ENCODE data around the gene DENND1A. TPM values are rescaled to one million over a fixed set of nuclear protein-coding genes. Genes with fewer than 3 reads are reported as not detected.

DENND1A gene
- total RNA-seq, 4 donors from 2014 or later: 20.9 to 33.6 (median 23.7) TPM

DNA sequence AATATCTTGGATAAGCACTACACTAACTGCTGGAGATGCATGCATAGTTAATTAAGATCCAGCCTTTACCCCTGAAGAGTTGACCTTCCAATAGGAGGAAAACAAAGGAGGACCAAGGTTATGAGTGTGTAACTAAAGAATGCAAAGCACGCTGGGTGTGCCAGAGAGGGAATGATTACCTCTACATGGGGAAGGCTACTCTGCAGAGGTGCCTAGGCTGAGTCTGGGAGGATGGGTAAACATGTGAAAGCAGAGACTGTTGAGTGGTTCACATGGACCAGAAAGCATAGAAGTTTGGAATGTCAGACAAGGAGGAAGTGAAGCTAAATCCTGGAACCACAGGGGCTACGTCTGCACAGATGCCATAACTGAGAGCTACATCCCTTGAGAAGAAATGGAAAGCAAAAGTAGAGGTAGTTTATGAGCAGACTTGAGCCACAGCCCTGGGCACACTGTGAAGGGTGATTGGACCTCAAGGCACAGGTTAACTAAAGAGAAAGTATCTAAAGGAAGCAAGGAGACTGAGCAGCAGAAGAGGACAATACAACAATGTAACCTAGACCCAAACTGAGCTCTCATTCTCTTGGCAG lies 176.2 kb downstream of the DENND1A start:
- H3K27ac ChIP-seq: no peak overlapping the region
- WGBS, 2 donors (ENCODE audit: low coverage in 1 of 2): 89 to 100% methylated on average over 1 to 2 of the region's 2 CpGs
- no peak for TF ChIP-seq POLR2AphosphoS5 (IDR thresholded peaks at IDR 0.05)
- TF ChIP-seq POLR2A (IDR thresholded peaks at IDR 0.05): no peak
- TF ChIP-seq CTCF (IDR thresholded peaks at IDR 0.05): no peak
- TF ChIP-seq EP300 (IDR thresholded peaks at IDR 0.05): no peak

GRCh38 chr9:123753016-123753415 lies 176.9 kb downstream of the DENND1A start:
- WGBS, 2 donors (ENCODE audit: low coverage in 1 of 2): 38 to 67% methylated on average over 1 of the region's 1 CpG

More for the DNA sequence above, 176.2 kb downstream of the DENND1A start:
- Histone ChIP-seq H3K36me3 (peaks cover 0 to 14% of the 10 kb centered on the region in 2 donors), H3K27me3 (no peaks in the 10 kb centered on the region), H3K4me3 (no peak overlapping the region), H3K4me1 (peaks cover 0 to 26% (median 0%) of the 10 kb centered on the region in 3 donors), H3K9me3 (no peaks in the 10 kb centered on the region)
- ATAC-seq: no peak

DNA sequence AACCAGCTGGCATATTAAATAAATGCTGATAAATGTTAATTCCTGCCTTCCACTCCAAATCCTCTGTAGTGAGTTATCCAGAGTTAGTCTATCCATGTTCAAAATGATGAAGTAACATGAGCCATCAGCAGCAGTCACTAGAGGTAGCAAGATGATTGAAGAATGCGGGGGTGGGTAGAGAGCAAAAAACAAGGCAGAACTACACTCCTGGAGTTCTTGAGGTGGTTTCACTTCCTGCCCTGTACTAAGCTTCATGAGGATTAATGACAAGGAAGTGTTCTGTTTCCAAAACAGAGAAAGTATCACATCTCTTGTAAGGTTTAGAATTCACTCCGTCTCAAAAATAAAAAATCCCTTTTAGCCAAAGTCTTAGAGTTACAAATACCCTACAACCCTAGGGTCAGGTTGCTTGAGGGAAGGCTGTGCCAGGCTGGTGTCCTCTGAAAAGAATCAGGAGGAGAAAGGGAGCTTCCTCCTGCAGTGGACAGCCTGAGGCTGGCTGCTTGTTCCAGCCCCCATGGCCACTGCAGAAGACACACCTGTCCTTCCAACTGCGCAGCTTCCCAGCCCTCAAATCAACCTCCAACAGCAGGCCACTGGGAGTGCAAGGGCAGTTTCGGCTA lies 180.2 kb downstream of the DENND1A start:
- ATAC-seq: no peak
- Histone ChIP-seq H3K27me3 (no peaks in the 10 kb centered on the region), H3K36me3 (no peaks in the 10 kb centered on the region), H3K9me3 (no peaks in the 10 kb centered on the region), H3K4me1 (peaks cover 0 to 15% (median 0%) of the 10 kb centered on the region in 3 donors), H3K4me3 (no peak overlapping the region), H3K27ac (no peak overlapping the region)
- 83 to 84% methylated on average over 3 to 4 of the region's 4 CpGs for WGBS, 2 donors (ENCODE audit: low coverage in 1 of 2)
- TF ChIP-seq CTCF (IDR thresholded peaks at IDR 0.05) (no peak), POLR2AphosphoS5 (IDR thresholded peaks at IDR 0.05) (no peak), EP300 (IDR thresholded peaks at IDR 0.05) (no peak), POLR2A (IDR thresholded peaks at IDR 0.05) (no peak)

More at GRCh38 chr9:123753016-123753415, 176.9 kb downstream of the DENND1A start:
- peaks cover 0 to 24% (median 0%) of the 10 kb centered on the region in 3 donors for H3K4me1 ChIP-seq
- no peak overlapping the region for H3K4me3 ChIP-seq
- H3K36me3 ChIP-seq: peaks cover 0 to 14% of the 10 kb centered on the region in 2 donors
- H3K27me3 ChIP-seq: no peaks in the 10 kb centered on the region
- TF ChIP-seq POLR2A (IDR thresholded peaks at IDR 0.05): no peak
- TF ChIP-seq POLR2AphosphoS5 (IDR thresholded peaks at IDR 0.05): no peak
- no peak for TF ChIP-seq EP300 (IDR thresholded peaks at IDR 0.05)
- TF ChIP-seq CTCF (IDR thresholded peaks at IDR 0.05): no peak
- no peak overlapping the region for H3K27ac ChIP-seq
- H3K9me3 ChIP-seq: no peaks in the 10 kb centered on the region
- no peak for ATAC-seq

- H3K9me3 ChIP-seq: no peaks in the 10 kb centered on the region
- no peak overlapping the region for H3K4me3 ChIP-seq
- H3K27ac ChIP-seq: no peak overlapping the region
- WGBS, 2 donors (ENCODE audit: low coverage in 1 of 2): 94 to 100% methylated on average over 1 of the region's 1 CpG
- no peak for ATAC-seq
- H3K4me1 ChIP-seq: peaks cover 0 to 31% (median 2%) of the 10 kb centered on the region in 3 donors
- no peaks in the 10 kb centered on the region for H3K27me3 ChIP-seq
- H3K36me3 ChIP-seq: no peaks in the 10 kb centered on the region
- no peak for TF ChIP-seq CTCF (IDR thresholded peaks at IDR 0.05)
- no peak for TF ChIP-seq POLR2AphosphoS5 (IDR thresholded peaks at IDR 0.05)
- no peak for TF ChIP-seq POLR2A (IDR thresholded peaks at IDR 0.05)
- TF ChIP-seq EP300 (IDR thresholded peaks at IDR 0.05): no peak
Measured at GRCh38 chr9:123746765-123747164, 183.2 kb downstream of the DENND1A start.

GRCh38 chr9:123745933-123746332 lies 184.0 kb downstream of the DENND1A start:
- 21 to 95% methylated on average over 1 of the region's 1 CpG for WGBS, 2 donors (ENCODE audit: low coverage in 1 of 2)
- no peak for ATAC-seq

More at GRCh38 chr9:123745933-123746332, 184.0 kb downstream of the DENND1A start:
- H3K9me3 ChIP-seq: no peaks in the 10 kb centered on the region
- TF ChIP-seq CTCF (IDR thresholded peaks at IDR 0.05) (no peak), POLR2AphosphoS5 (IDR thresholded peaks at IDR 0.05) (no peak), POLR2A (IDR thresholded peaks at IDR 0.05) (no peak), EP300 (IDR thresholded peaks at IDR 0.05) (no peak)
- no peak overlapping the region for H3K4me3 ChIP-seq
- no peaks in the 10 kb centered on the region for H3K36me3 ChIP-seq
- H3K27me3 ChIP-seq: no peaks in the 10 kb centered on the region
- no peak overlapping the region for H3K27ac ChIP-seq
- H3K4me1 ChIP-seq: peaks cover 0 to 37% (median 2%) of the 10 kb centered on the region in 3 donors
